ENCODE data around the gene OR8B12.
"Not testable (repeated sequence)": the region's sequence is repeated elsewhere in the genome, so short reads cannot be mapped to it uniquely, and the experiment has no call there.

OR8B12 gene

DNA sequence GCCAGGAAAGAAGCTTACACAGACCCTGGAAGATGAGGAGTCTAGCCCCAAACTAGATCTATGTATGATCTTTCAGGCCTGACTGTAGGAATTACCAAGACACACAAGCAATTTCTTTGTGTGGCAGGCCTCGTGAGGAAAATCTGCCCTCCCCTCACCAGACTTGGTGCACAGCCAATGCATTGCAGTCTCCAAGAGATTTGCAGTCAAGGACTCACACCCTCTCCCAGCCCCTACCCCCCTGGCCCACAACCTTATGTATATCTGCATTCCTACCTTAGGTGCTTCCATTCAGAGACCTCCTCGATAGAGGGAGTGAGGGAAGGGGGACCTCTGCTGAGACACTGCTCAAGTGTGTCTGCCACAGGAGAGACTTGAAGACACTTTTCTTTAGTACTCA lies 9.8 kb downstream of the OR8B12 start:
- DNase-seq (ENCODE audit: low spot score): no peak
- no peak for TF ChIP-seq CTCF (IDR thresholded peaks at IDR 0.05; ENCODE audit: extremely low read depth, missing control alignments)

- DNase-seq (ENCODE audit: low spot score): no peak
- TF ChIP-seq CTCF (IDR thresholded peaks at IDR 0.05; ENCODE audit: extremely low read depth, missing control alignments): no peak
Observed at GRCh38 chr11:124520550-124520854, 23.0 kb downstream of the OR8B12 start.

- TF ChIP-seq CTCF (IDR thresholded peaks at IDR 0.05; ENCODE audit: extremely low read depth, missing control alignments): no peak
- no peak for DNase-seq (ENCODE audit: low spot score)
Observed at GRCh38 chr11:124519850-124520549, 23.5 kb downstream of the OR8B12 start.

DNA sequence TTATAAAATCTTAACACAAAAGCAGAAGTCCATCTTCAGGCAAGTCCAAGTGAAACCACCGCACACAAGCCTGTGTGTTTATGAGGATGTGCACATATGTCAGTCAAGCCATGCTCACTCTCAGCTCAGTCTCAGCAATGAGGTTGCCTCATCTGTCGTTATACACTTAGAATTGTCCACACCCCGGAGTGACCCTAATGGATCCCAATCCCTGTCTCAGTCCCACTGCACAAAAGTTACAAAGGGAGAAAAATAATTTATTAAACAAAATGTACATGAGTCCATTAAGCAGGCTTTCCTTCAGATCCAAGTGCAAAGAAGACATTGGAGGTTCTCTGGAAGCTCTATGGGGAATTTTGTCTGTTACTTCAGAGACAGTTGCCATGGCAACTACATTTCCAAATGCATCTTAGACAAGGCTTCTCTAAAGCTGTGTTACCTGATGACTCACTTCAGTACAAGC lies 24.4 kb downstream of the OR8B12 start:
- DNase-seq (ENCODE audit: low spot score): no peak
- TF ChIP-seq CTCF (IDR thresholded peaks at IDR 0.05; ENCODE audit: extremely low read depth, missing control alignments): no peak

- TF ChIP-seq CTCF (IDR thresholded peaks at IDR 0.05; ENCODE audit: extremely low read depth, missing control alignments): no peak
- no peak for DNase-seq (ENCODE audit: low spot score)
Observed at GRCh38 chr11:124517314-124517713, 26.1 kb downstream of the OR8B12 start.

DNA sequence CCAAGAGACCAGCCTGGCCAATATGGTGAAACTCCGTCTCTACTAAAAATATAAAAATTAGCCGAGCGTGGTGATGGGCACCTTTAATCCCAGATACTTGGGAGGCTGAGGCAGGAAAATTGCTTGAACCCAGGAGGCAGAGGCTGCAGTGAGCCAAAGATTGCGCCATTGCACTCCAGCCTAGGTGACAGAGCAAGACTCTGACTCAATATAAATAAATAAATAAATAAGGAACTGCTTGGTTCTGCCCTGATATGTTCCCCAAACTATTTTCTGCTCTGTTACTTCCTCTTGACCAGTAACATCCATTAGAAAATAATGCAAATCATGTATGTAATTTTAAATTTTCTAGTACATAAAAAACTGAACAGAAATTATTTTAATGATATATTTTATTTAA lies 28.8 kb downstream of the OR8B12 start:
- DNase-seq (ENCODE audit: low spot score): not testable (repeated sequence)

DNA sequence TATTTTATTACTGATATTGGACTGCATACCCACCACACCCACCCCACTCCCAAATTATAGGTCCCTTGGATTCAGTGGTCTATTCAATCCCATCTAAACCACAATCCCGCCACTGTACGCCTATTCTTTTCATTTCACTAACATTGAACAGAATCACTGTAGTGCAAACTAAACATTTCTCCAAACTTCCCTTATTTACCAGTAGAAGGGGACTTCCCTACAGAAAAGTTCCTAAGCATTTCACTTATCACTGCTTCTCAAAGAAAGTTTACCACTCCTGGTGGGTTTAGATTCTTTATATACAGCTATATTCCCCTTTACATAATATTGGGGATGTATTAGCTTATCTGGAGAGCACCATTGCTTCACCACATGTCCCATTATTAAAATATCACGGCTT lies 29.3 kb downstream of the OR8B12 start:
- no peak for DNase-seq (ENCODE audit: low spot score)

More for the DNA sequence above, 29.3 kb downstream of the OR8B12 start:
- TF ChIP-seq CTCF (IDR thresholded peaks at IDR 0.05; ENCODE audit: extremely low read depth, missing control alignments): no peak
